Measurements from ENCODE around the gene EDN2. TPM values are rescaled to one million over a fixed set of nuclear protein-coding genes. Genes with fewer than 3 reads are reported as not detected.

Gene EDN2
- total RNA-seq, 2 donors from 2014 or later = 3.3 to 13.5 TPM

DNA sequence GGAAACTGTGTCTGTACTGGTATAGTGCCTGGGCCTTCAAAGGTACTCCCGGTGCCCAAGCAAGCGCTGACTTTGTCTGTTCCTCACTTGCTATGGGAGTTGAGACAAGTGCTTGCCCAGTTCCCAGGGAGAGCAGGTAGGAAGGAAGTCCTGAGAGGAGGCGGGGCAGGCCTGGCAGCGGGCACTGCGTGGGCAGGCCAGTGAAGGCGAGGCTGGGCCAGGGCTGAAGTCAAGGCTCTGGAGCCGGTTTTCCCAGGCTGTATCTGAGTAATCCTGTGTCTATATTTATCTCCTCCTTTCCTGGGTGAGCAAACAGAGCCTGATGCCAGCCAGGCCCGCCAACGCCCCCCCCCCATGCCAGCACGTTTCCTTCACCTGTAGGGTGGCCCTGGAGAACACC is 15.9 kb upstream of the EDN2 start:
- H3K9me3 ChIP-seq = no peaks in the 10 kb centered on the region
- H3K4me3 ChIP-seq = no peak overlapping the region
- intact Hi-C loops (cut with DNase I) = no loop called here
- no peaks in the 10 kb centered on the region for H3K36me3 ChIP-seq
- H3K27ac ChIP-seq = peak overlapping the region; percentile 78
- TF ChIP-seq CTCF (IDR thresholded peaks at IDR 0.05) = no peak
- peak; percentile 82 for DNase-seq
- H3K4me1 ChIP-seq = peaks cover 15% of the 10 kb centered on the region
- no peaks in the 10 kb centered on the region for H3K27me3 ChIP-seq
- peak overlapping the region in 1 of 2 donors; percentile 79 for H3K9ac ChIP-seq (ENCODE audit: low read depth in 2 of 2, low read length in 2 of 2)

DNA sequence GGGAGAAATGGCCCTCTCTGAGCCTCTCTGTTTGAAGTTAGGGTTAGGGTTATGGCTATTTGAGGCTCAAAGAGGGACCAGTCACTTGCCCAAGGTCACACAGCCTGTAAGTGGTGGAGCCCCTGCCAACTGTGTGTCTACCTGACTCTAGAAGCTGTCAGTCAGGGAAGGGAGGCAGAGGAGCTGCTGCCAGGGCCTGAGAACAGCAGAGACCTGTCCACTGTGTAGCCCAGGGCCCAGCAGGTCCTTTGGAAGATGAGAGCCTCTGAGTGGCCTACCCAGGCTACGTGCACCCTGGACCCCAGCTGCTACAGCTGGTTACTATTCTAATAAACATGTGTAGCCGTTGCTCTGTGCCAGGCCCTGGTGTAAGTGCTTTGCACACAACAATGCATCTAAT is 15.1 kb upstream of the EDN2 start:
- H3K4me3 ChIP-seq = no peak overlapping the region
- peaks cover 15% of the 10 kb centered on the region for H3K4me1 ChIP-seq
- H3K27ac ChIP-seq = peak overlapping the region; percentile 78
- intact Hi-C loops (cut with DNase I) = no loop called here
- no peak for DNase-seq
- H3K9me3 ChIP-seq = no peaks in the 10 kb centered on the region
- H3K27me3 ChIP-seq = no peaks in the 10 kb centered on the region
- peak overlapping the region in 1 of 2 donors; percentile 35 for H3K9ac ChIP-seq (ENCODE audit: low read depth in 2 of 2, low read length in 2 of 2)
- no peaks in the 10 kb centered on the region for H3K36me3 ChIP-seq
- no peak for TF ChIP-seq CTCF (IDR thresholded peaks at IDR 0.05)

DNA sequence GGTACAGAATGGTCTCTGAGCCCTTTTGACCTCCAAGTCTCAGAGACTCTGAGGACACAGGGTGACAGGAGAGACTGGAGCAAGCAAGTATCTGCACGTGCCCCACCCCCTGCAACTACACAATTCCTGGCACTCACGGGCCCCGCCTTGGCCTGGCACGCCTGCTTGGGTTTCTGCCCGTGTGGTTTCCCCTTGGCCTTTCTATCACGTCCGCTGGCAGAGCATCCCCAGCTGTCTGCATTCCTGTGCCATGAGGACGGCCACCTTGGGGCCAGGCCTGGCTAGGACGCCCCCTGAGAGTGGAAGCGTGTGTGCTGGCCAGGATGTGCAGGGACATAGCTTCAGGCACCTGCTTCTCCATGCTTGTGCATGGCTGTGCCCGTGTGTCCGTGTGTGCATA is 14.3 kb upstream of the EDN2 start:
- Histone ChIP-seq H3K4me3 (no peak overlapping the region), H3K27me3 (no peaks in the 10 kb centered on the region), H3K36me3 (no peaks in the 10 kb centered on the region), H3K27ac (peak overlapping the region; percentile 78), H3K9me3 (no peaks in the 10 kb centered on the region), H3K9ac (ENCODE audit: low read depth in 2 of 2, low read length in 2 of 2) (peak overlapping the region; percentile 14 to 35), H3K4me1 (peaks cover 15% of the 10 kb centered on the region)
- intact Hi-C loops (cut with DNase I) = no loop called here
- DNase-seq = peak; percentile 91
- TF ChIP-seq CTCF (IDR thresholded peaks at IDR 0.05) = no peak

GRCh38 chr1:41498391-41498790 is 13.9 kb upstream of the EDN2 start:
- no peak for DNase-seq
- no peak overlapping the region for H3K27ac ChIP-seq
- no peaks in the 10 kb centered on the region for H3K36me3 ChIP-seq
- TF ChIP-seq CTCF (IDR thresholded peaks at IDR 0.05) = no peak
- H3K27me3 ChIP-seq = no peaks in the 10 kb centered on the region
- H3K9ac ChIP-seq (ENCODE audit: low read depth in 2 of 2, low read length in 2 of 2) = no peak overlapping the region
- H3K9me3 ChIP-seq = no peaks in the 10 kb centered on the region
- intact Hi-C loops (cut with DNase I) = no loop called here
- H3K4me3 ChIP-seq = no peak overlapping the region
- H3K4me1 ChIP-seq = peaks cover 15% of the 10 kb centered on the region

- no peaks in the 10 kb centered on the region for H3K36me3 ChIP-seq
- no peak overlapping the region for H3K9ac ChIP-seq (ENCODE audit: low read depth in 2 of 2, low read length in 2 of 2)
- no peak overlapping the region for H3K4me3 ChIP-seq
- no peaks in the 10 kb centered on the region for H3K9me3 ChIP-seq
- no peak for TF ChIP-seq CTCF (IDR thresholded peaks at IDR 0.05)
- peaks cover 15% of the 10 kb centered on the region for H3K4me1 ChIP-seq
- no peaks in the 10 kb centered on the region for H3K27me3 ChIP-seq
- H3K27ac ChIP-seq = no peak overlapping the region
- intact Hi-C loops (cut with DNase I) = no loop called here
- no peak for DNase-seq
Measured at GRCh38 chr1:41497461-41498030, 13.1 kb upstream of the EDN2 start.

Data from colonic mucosa (tissue), 4 donors.